Mesenchymal stem cell (in vitro differentiated cells and primary cell): ENCODE measurements around the gene CACNA2D3.

ENCODE experiments used
- DNase-seq: peaks from one replicate; pipeline ENCODE4 v3.0.0-alpha.2; 2013
- H2AFZ ChIP-seq: one replicate; pipeline ENCODE4 v1.6.1; 2013; ENCODE audit warnings: low read depth, mild to moderate bottlenecking, control low read depth, inconsistent platforms, low read length, moderate library complexity
- H2AK5ac ChIP-seq: 2 replicates; pipeline ENCODE4 v1.6.1; 2013; ENCODE audit warnings: low read length, moderate library complexity, mild to moderate bottlenecking, inconsistent platforms; ENCODE audit not compliant: severe bottlenecking
- H2BK120ac ChIP-seq: one replicate; pipeline ENCODE4 v1.6.1; 2013; ENCODE audit warnings: low read depth, mild to moderate bottlenecking, inconsistent platforms, low read length, moderate library complexity
- H2BK12ac ChIP-seq, 2 experiments: one replicate each; pipeline ENCODE4 v1.6.1; 2013; ENCODE audit warnings: inconsistent platforms in 2 of 2, low read length in 2 of 2, mild to moderate bottlenecking in 2 of 2, moderate library complexity in 2 of 2, control low read depth in 1 of 2
- H2BK15ac ChIP-seq: one replicate; pipeline ENCODE4 v1.6.1; 2013; ENCODE audit warnings: mild to moderate bottlenecking, low read depth, inconsistent platforms; ENCODE audit not compliant: poor library complexity, severe bottlenecking
- H2BK5ac ChIP-seq: 2 replicates; pipeline ENCODE4 v1.6.1; 2013; ENCODE audit warnings: low read depth, mild to moderate bottlenecking, low read length, control low read depth, inconsistent platforms; ENCODE audit not compliant: poor library complexity, severe bottlenecking
- H3K14ac ChIP-seq, 2 experiments: one replicate each; pipeline ENCODE4 v1.6.1; 2013; ENCODE audit warnings: inconsistent platforms in 2 of 2, low read length in 2 of 2, control low read depth in 1 of 2, mild to moderate bottlenecking in 1 of 2, moderate library complexity in 1 of 2
- H3K18ac ChIP-seq, 2 experiments: one replicate each; pipeline ENCODE4 v1.6.1; 2013; ENCODE audit warnings: inconsistent platforms in 2 of 2, low read length in 2 of 2, control low read depth in 1 of 2, low read depth in 1 of 2, mild to moderate bottlenecking in 1 of 2
- H3K23ac ChIP-seq, 2 experiments: one replicate each; pipeline ENCODE4 v1.6.1; 2013; ENCODE audit warnings: inconsistent platforms in 2 of 2, low read length in 2 of 2, mild to moderate bottlenecking in 2 of 2, moderate library complexity in 2 of 2, control low read depth in 1 of 2
- H3K27ac ChIP-seq: 2 replicates; pipeline ENCODE4 v1.5.1; 2013; ENCODE audit warnings: mild to moderate bottlenecking, moderate library complexity, low read length, control low read depth, inconsistent platforms; ENCODE audit not compliant: poor library complexity, severe bottlenecking
- H3K27me3 ChIP-seq, 2 experiments: 2 replicates each; pipeline versions ENCODE4 v1.6.1 to v1.7.0; 2013; ENCODE audit warnings: low read length in 2 of 2, mild to moderate bottlenecking in 2 of 2, moderate library complexity in 2 of 2, control low read depth in 1 of 2, inconsistent platforms in 1 of 2; ENCODE audit not compliant: control insufficient read depth in 1 of 2, insufficient read depth in 1 of 2
- H3K36me3 ChIP-seq, 2 experiments: 2 replicates each; pipeline versions ENCODE4 v1.6.1 to v1.7.0; 2013; ENCODE audit warnings: low read length in 2 of 2, control low read depth in 1 of 2, inconsistent platforms in 1 of 2, low read depth in 1 of 2, mild to moderate bottlenecking in 1 of 2; ENCODE audit not compliant: insufficient read depth in 2 of 2, control insufficient read depth in 1 of 2
- H3K4ac ChIP-seq, 2 experiments: one replicate each; pipeline ENCODE4 v1.6.1; 2013; ENCODE audit warnings: inconsistent platforms in 2 of 2, low read length in 2 of 2, mild to moderate bottlenecking in 2 of 2, moderate library complexity in 2 of 2, control low read depth in 1 of 2, low read depth in 1 of 2
- H3K4me1 ChIP-seq: 2 replicates; pipeline ENCODE4 v1.6.1; 2013; ENCODE audit warnings: low read depth, low read length, control low read depth; ENCODE audit not compliant: control insufficient read depth, insufficient read depth
- H3K4me2 ChIP-seq: 2 replicates; pipeline ENCODE4 v1.6.1; 2013; ENCODE audit warnings: low read length, mild to moderate bottlenecking, inconsistent platforms; ENCODE audit not compliant: poor library complexity, severe bottlenecking
- H3K4me3 ChIP-seq, 2 experiments: 2 replicates each; pipeline versions ENCODE4 v1.5.1 to v1.7.0; 2013; ENCODE audit warnings: low read length in 2 of 2, mild to moderate bottlenecking in 2 of 2, control low read depth in 1 of 2, low read depth in 1 of 2; ENCODE audit not compliant: insufficient read depth in 1 of 2
- H3K79me1 ChIP-seq: replicated peaks from 2 replicates; pipeline ENCODE4 v1.6.1; 2013; ENCODE audit warnings: mild to moderate bottlenecking, control low read depth, low read length, inconsistent platforms; ENCODE audit not compliant: poor library complexity, severe bottlenecking
- H3K9ac ChIP-seq: 2 replicates; pipeline ENCODE4 v1.7.0; 2013; ENCODE audit warnings: mild to moderate bottlenecking, low read length, moderate library complexity
- H3K9me3 ChIP-seq: 2 replicates; pipeline ENCODE4 v1.7.0; 2013; ENCODE audit warnings: mild to moderate bottlenecking, low read length; ENCODE audit not compliant: control insufficient read depth
- H4K8ac ChIP-seq: one replicate; pipeline ENCODE4 v1.6.1; 2013; ENCODE audit warnings: inconsistent platforms, mild to moderate bottlenecking, low read length, moderate library complexity
- H4K91ac ChIP-seq: one replicate; pipeline ENCODE4 v1.6.1; 2013; ENCODE audit warnings: mild to moderate bottlenecking, low read length, inconsistent platforms
- WGBS: methylation state at CpG from one replicate; pipeline ENCODE4 v1.1.7; 2013; ENCODE audit warnings: mixed read lengths; 5-methylcytosine and 5-hydroxymethylcytosine counted together

Gene CACNA2D3

GRCh38 chr3:54791501-54792156 is 669.3 kb downstream of the CACNA2D3 start:
- Histone ChIP-seq H2BK12ac (no peak overlapping the region), H3K23ac (no peak overlapping the region), H4K91ac (no peak overlapping the region), H2AK5ac (no peak overlapping the region), H3K18ac (no peak overlapping the region), H4K8ac (no peak overlapping the region), H2BK5ac (no peak overlapping the region), H3K79me1 (no peaks in the 10 kb centered on the region), H3K36me3 (no peaks in the 10 kb centered on the region), H3K4ac (no peak overlapping the region), H3K27me3 (no peaks in the 10 kb centered on the region), H2BK120ac (no peak overlapping the region), H3K9ac (no peak overlapping the region), H3K4me2 (no peak overlapping the region), H3K9me3 (peaks cover 7% of the 10 kb centered on the region), H3K4me1 (no peaks in the 10 kb centered on the region), H3K4me3 (no peak overlapping the region), H2BK15ac (no peak overlapping the region), H3K14ac (no peak overlapping the region), H2AFZ (no peak overlapping the region), H3K27ac (no peak overlapping the region)
- DNase-seq = no peak
- WGBS = 50% methylated on average over 1 of the region's 2 CpGs

- 86% methylated on average over 4 of the region's 4 CpGs for WGBS
- H3K4me1 ChIP-seq = no peaks in the 10 kb centered on the region
- H2BK12ac ChIP-seq = no peak overlapping the region
- H2BK120ac ChIP-seq = no peak overlapping the region
- H3K4me2 ChIP-seq = no peak overlapping the region
- no peak overlapping the region for H2AFZ ChIP-seq
- H3K27me3 ChIP-seq = no peaks in the 10 kb centered on the region
- no peak overlapping the region for H4K8ac ChIP-seq
- H3K23ac ChIP-seq = no peak overlapping the region
- H3K4ac ChIP-seq = no peak overlapping the region
- no peak overlapping the region for H2AK5ac ChIP-seq
- no peaks in the 10 kb centered on the region for H3K79me1 ChIP-seq
- no peak overlapping the region for H3K4me3 ChIP-seq
- H3K27ac ChIP-seq = no peak overlapping the region
- no peak for DNase-seq
- no peak overlapping the region for H3K9ac ChIP-seq
- H3K9me3 ChIP-seq = peaks cover 4% of the 10 kb centered on the region
- no peak overlapping the region for H2BK5ac ChIP-seq
- H2BK15ac ChIP-seq = no peak overlapping the region
- no peak overlapping the region for H3K14ac ChIP-seq
- H4K91ac ChIP-seq = no peak overlapping the region
- no peak overlapping the region for H3K18ac ChIP-seq
- no peaks in the 10 kb centered on the region for H3K36me3 ChIP-seq
These were observed 670.2 kb downstream of the CACNA2D3 start for GRCh38 chr3:54792584-54792983.

GRCh38 chr3:54793171-54793570 is 670.8 kb downstream of the CACNA2D3 start:
- H3K27ac ChIP-seq = no peak overlapping the region
- no peak overlapping the region for H2AFZ ChIP-seq
- H3K4ac ChIP-seq = no peak overlapping the region
- H2AK5ac ChIP-seq = no peak overlapping the region
- H2BK12ac ChIP-seq = no peak overlapping the region
- H3K9ac ChIP-seq = no peak overlapping the region
- H3K27me3 ChIP-seq = no peaks in the 10 kb centered on the region
- H3K9me3 ChIP-seq = no peaks in the 10 kb centered on the region
- H3K4me1 ChIP-seq = no peaks in the 10 kb centered on the region
- no peak overlapping the region for H2BK5ac ChIP-seq
- no peak overlapping the region for H3K14ac ChIP-seq
- H3K79me1 ChIP-seq = no peaks in the 10 kb centered on the region
- no peak overlapping the region for H2BK15ac ChIP-seq
- no peak overlapping the region for H3K23ac ChIP-seq
- H3K18ac ChIP-seq = no peak overlapping the region
- DNase-seq = no peak
- no peak overlapping the region for H4K8ac ChIP-seq
- no peak overlapping the region for H4K91ac ChIP-seq
- no peaks in the 10 kb centered on the region for H3K36me3 ChIP-seq
- H3K4me2 ChIP-seq = no peak overlapping the region
- no peak overlapping the region for H2BK120ac ChIP-seq
- 86% methylated on average over 6 of the region's 6 CpGs for WGBS
- no peak overlapping the region for H3K4me3 ChIP-seq

- no peak overlapping the region for H3K4me2 ChIP-seq
- no peak overlapping the region for H4K8ac ChIP-seq
- H3K27ac ChIP-seq = no peak overlapping the region
- no peaks in the 10 kb centered on the region for H3K9me3 ChIP-seq
- H3K36me3 ChIP-seq = no peaks in the 10 kb centered on the region
- H3K9ac ChIP-seq = no peak overlapping the region
- no peaks in the 10 kb centered on the region for H3K4me1 ChIP-seq
- H2BK15ac ChIP-seq = no peak overlapping the region
- H2AFZ ChIP-seq = no peak overlapping the region
- no peak overlapping the region for H3K4ac ChIP-seq
- no peak overlapping the region for H2BK5ac ChIP-seq
- no peak overlapping the region for H3K4me3 ChIP-seq
- H3K18ac ChIP-seq = no peak overlapping the region
- no peak overlapping the region for H2BK120ac ChIP-seq
- H3K79me1 ChIP-seq = no peaks in the 10 kb centered on the region
- H3K23ac ChIP-seq = no peak overlapping the region
- H3K27me3 ChIP-seq = no peaks in the 10 kb centered on the region
- H2AK5ac ChIP-seq = no peak overlapping the region
- WGBS = 76% methylated on average over 2 of the region's 2 CpGs
- no peak overlapping the region for H2BK12ac ChIP-seq
- DNase-seq = no peak
- no peak overlapping the region for H4K91ac ChIP-seq
- H3K14ac ChIP-seq = no peak overlapping the region
These were observed 674.8 kb downstream of the CACNA2D3 start for GRCh38 chr3:54797111-54797510.
